Activated naive CD4-positive, alpha-beta T cell treated with anti-CD3 and anti-CD28 coated beads, Interleukin-2, amount 50 U/mL, for 72 hours (primary cell): ENCODE data around the gene MAGOHB. TPM values are rescaled to one million over a fixed set of nuclear protein-coding genes. Genes with fewer than 3 reads are reported as not detected.
A peak's percentile ranks its signal among the peaks of the same experiment; 100 is the strongest.
"Not testable (repeated sequence)": the region's sequence is repeated elsewhere in the genome, so short reads cannot be mapped to it uniquely, and the experiment has no call there.

Source experiments
- ATAC-seq, 2 donors: fragments of 150-1000 bp; cut with Tn5 transposase; 2 replicates each; pipeline ENCODE4 v1.10.0; 2021; ENCODE audit warnings: mild to moderate bottlenecking in 2 of 2, moderate library complexity in 2 of 2
- DNase-seq, 2 donors: peaks; one replicate each; pipeline ENCODE4 v3.0.0; 2021 to 2022; ENCODE audit warnings: low spot score in 2 of 2
- H3K27ac Mint-ChIP-seq, 2 donors: one replicate each; pipeline ENCODE4 v1.8.0; 2022; ENCODE audit warnings: mild to moderate bottlenecking in 2 of 2, mixed read lengths in 2 of 2
- H3K36me3 Mint-ChIP-seq, 2 donors: one replicate each; pipeline ENCODE4 v1.8.0; 2022; ENCODE audit warnings: mixed read lengths in 2 of 2
- H3K9me3 Mint-ChIP-seq, 2 donors: one replicate each; pipeline ENCODE4 v1.8.0; 2022; ENCODE audit warnings: mixed read lengths in 2 of 2
- total RNA-seq, 2 donors: library from RNA; stranded (reverse); gene quantifications; one replicate each; pipeline ENCODE4 v1.2.3, GENCODE V29; 2022

Gene MAGOHB
- total RNA-seq, 2 donors from 2014 or later = 54.8 to 60.7 TPM

DNA sequence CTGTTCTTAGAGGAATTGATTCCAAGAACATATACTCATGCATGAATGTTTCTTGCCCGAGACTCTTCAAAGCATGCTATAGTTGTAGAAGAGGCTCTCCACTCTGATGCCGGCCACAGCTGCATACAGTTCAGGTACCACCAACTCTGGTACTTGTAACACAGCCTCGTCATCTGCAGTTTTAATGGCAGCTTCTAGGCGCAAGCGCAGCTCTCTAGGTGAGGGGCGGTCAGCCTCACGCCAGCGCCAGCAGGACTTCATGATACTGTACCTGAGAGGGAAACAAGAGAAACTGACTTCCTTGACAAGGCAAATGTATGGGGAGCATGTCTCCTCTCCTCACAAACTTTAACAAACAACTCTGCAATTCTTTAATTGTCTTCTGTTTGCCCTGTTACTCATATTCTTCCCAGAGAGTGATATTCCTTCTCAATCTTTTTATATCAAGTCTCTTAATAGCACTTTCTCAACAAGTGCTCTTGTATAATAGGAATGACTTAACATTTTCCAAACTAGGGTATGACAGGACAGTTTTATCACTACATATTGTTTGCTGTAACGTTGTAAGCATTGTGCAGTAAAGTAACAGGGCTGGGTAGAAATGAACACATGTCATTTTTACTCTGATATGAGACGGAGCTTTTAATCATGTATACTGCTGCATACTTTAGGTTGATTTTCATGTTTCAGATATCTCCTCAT, 6.8 kb upstream of the MAGOHB start:
- no peak for DNase-seq
- H3K9me3 Mint-ChIP-seq = no peaks in the 10 kb centered on the region
- no peak for ATAC-seq
- H3K36me3 Mint-ChIP-seq = no peaks in the 10 kb centered on the region
- no peak overlapping the region for H3K27ac Mint-ChIP-seq

DNA sequence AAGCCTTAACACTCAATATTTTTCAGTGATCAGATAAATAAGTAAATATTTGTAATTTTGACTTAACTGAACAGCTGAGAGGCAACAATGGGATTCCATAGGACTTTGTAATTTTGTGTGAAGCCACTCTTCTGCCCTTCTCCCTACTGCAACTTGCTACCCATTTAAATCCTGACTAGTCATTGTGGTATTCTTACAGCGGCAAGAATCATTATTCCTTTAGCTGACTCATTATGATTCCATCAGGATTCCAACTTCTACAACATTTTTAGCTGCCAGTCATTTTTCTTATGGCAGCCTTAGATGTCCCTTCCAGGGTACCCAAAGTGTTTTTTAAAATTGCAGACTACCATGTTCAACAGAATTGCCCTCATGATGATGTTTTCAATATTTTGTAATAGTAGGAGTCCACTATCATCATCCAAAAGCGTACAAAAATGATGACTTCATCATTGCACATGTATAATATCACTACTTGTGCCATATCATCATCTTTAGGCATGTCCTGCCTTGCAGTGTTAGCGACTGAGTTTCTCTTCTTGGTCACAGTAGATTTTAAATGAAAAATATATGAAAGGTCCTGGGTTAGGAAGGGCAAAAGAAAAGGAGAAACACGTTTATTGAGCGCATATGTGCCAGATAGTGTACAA, 5.1 kb upstream of the MAGOHB start:
- DNase-seq (no peak), ATAC-seq (no peak)
- H3K27ac Mint-ChIP-seq = no peak overlapping the region
- H3K9me3 Mint-ChIP-seq = no peaks in the 10 kb centered on the region
- H3K36me3 Mint-ChIP-seq = peaks cover 1 to 2% of the 10 kb centered on the region in 2 donors

DNA sequence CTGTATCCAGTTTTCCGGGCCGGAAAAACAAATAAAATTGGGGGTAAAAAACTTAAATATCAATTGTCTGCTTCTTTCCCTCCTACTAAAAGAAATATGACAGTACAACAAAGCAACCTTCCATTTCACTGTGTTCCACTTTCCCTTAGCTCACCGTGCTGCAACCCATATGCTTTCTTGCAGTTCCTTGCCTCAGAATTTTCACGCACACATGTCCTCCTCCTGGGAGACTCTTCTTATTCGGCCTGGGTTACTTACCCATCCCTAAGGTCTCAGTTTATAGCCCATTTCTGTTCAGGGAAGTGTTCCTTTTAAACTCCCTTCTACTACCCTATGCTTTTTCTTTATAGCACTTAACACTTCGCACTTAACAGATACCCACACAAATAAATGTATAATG, 4.5 kb upstream of the MAGOHB start:
- no peak overlapping the region for H3K27ac Mint-ChIP-seq
- peaks cover 7 to 8% of the 10 kb centered on the region in 2 donors for H3K36me3 Mint-ChIP-seq
- H3K9me3 Mint-ChIP-seq = no peaks in the 10 kb centered on the region
- DNase-seq (no peak), ATAC-seq (no peak)

DNA sequence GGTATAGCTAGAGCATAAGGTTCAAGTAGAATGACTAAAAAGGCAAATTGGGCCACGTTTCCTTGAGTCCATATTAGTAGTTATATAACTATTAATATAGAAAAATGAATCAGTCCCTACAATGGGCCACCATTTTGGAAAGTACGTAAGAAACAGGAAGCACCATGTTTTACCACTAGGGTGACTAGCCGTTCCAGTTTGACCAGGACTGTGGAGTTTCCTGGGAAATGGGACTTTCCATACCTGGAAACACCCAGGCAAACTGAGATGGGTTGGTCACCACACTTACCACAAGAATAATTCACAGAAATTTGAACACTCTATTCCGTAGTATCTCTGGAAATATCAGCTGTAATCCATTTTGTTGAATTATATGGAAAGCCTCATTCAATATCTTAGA, 2.1 kb upstream of the MAGOHB start:
- DNase-seq = no peak
- Mint-ChIP-seq H3K36me3 (peaks cover 17 to 20% of the 10 kb centered on the region in 2 donors), H3K9me3 (no peaks in the 10 kb centered on the region), H3K27ac (no peak overlapping the region)
- no peak for ATAC-seq

DNA sequence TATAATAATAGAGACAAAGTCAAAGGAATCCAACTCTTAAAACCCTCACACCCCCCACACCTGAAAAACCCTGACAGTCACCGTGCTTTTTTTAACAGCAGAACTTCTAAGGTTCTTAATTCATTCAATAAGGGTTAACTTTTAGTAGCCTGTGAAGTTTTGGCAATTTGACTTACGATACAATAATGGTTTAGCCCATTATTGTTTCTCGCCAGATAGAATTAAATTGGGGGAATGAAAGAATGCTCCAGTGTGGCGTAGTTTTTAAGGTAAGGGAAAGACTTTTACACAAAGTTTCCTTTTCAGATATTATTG, 604 bp upstream of the MAGOHB start:
- DNase-seq (no peak), ATAC-seq (peak; percentile 39)

DNA sequence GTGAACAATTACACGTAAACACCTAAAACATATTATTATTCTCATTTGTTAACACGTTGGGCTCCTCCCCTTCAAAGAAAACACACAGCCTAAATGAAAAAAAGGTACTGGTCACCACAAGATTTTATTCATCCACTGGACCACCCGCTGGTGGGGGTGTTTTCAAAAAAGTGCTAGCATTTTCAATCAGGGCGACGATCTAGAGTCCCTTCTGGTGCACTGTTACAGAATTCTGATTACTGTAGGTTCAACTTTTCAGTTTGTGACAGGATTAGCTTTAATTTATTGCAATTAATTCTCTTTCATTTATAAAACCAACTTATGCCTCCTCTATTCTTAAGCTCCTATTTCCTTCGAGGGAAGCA, 443 bp downstream of the MAGOHB start:
- Mint-ChIP-seq H3K36me3 (peaks cover 20 to 23% of the 10 kb centered on the region in 2 donors), H3K9me3 (no peaks in the 10 kb centered on the region), H3K27ac (peak overlapping the region; percentile 99 to 100)
- ATAC-seq = peak; percentile 1 to 7
- peak in 1 of 2 donors; percentile 6 for DNase-seq

More for the DNA sequence above, 604 bp upstream of the MAGOHB start:
- peaks cover 20 to 23% of the 10 kb centered on the region in 2 donors for H3K36me3 Mint-ChIP-seq
- peak overlapping the region; percentile 99 to 100 for H3K27ac Mint-ChIP-seq
- no peaks in the 10 kb centered on the region for H3K9me3 Mint-ChIP-seq

DNA sequence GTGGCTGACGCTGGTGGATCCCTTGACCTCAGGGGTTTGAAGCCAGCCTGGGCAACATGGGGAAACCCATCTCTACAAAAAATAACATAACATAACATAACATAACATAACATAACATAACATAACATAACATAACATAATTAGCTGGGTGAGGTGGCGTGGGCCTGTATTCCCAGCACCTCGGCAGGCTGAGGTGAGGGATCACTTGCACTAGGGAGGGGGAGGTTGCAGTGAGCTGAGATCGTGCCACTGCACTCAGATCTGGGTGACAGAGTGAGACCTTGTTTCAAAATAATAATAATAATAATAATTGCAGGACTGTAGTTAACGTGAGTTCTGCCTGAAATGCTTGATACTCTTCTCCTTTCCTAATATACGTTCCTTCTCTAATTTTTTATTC, 1.3 kb downstream of the MAGOHB start:
- ATAC-seq (no peak), DNase-seq (no peak)
- Mint-ChIP-seq H3K27ac (peak overlapping the region; percentile 99 to 100), H3K36me3 (peaks cover 22 to 23% of the 10 kb centered on the region in 2 donors), H3K9me3 (no peaks in the 10 kb centered on the region)

DNA sequence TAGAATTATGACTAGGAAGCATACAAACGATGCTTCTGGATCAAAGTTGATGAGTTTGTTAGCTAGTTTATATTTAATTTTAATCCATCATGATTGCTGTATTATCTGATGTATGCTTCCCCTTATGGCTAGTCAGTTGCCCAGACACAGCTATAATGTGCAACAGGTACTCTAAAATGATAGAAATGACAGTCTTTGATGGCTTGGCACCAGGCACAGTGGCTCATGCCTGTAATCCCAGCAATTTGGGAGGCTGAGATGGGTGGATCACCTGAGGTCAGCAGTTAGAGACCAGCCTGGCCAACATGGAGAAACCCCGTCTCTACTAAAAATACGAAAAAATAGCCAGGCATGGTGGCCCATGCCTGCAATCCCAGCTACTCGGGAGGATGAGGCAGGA, 2.2 kb downstream of the MAGOHB start:
- Mint-ChIP-seq H3K27ac (peak overlapping the region in 1 of 2 donors; percentile 100), H3K36me3 (peaks cover 23 to 25% of the 10 kb centered on the region in 2 donors)
- H3K9me3 Mint-ChIP-seq, ATAC-seq, DNase-seq: not testable (repeated sequence)

DNA sequence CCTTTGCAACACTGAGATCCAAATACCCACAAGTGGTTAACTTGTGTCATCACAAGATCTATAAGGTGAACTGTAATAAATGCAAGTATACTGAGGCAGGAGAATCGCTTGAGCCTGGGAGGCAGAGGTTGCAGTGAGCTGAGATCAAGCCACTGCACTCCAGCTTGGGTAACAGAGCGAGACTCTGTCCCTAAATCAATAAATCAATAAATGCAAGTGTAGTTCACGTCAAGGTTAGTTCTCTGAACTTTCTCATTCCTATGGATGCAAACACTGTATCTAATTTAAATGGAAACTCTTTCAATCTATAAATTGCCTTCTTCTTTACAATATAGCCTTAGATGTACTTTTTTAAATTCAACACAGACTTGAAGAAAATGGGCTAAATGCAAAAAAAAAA, 3.2 kb downstream of the MAGOHB start:
- no peak for ATAC-seq
- Mint-ChIP-seq H3K9me3 (no peaks in the 10 kb centered on the region), H3K27ac (no peak overlapping the region), H3K36me3 (peaks cover 23 to 25% of the 10 kb centered on the region in 2 donors)
- DNase-seq = no peak

DNA sequence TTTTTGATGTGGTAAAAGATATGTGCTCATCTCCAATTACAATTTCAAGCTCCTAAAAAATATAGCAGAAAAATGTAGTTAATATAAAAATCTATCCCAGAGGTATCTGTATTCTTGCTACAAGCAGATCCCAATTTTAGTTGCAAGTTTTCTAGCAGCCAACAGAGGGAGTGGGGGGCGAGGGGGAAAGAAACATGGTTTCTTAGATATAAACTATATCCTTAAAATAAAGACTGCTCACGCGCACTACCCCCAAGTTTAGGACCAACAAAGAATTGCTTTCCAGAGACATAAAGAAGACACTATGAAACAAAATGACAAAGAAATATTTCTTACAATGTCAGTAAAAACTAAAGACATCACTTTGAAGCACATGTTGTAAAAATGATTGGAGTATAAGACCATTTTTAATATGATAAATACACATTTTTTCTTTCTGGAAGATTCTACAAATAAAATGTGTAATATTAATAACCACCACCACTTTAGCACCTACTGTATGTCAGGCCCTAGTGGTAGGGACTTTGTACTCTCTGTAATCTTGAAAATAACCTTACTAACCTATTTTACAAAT, 5.4 kb downstream of the MAGOHB start:
- H3K27ac Mint-ChIP-seq = no peak overlapping the region
- ATAC-seq (no peak), DNase-seq (no peak)
- H3K36me3 Mint-ChIP-seq = peaks cover 17 to 19% of the 10 kb centered on the region in 2 donors
- H3K9me3 Mint-ChIP-seq = no peaks in the 10 kb centered on the region

DNA sequence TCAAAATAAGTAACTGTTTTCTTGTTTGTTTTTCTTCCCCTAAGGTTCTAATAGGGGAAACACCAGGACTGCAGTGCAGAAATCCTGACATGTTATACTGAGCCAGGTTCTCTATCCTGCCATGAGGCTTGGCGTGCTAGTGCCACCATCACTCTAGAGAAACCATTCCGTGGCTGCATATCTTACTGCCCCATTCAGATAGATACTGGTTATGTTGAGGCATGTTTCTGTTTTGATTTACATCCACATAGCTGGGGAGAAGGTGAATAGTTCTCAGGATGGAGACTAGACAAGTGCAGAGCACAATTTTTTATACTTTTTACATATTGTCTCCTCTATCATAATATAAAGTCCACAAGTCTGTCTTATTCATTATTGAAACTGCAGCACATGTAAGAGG, 11.5 kb downstream of the MAGOHB start:
- DNase-seq = no peak
- Mint-ChIP-seq H3K9me3 (no peaks in the 10 kb centered on the region), H3K27ac (peak overlapping the region in 1 of 2 donors; percentile 44), H3K36me3 (peaks cover 4 to 13% of the 10 kb centered on the region in 2 donors)
- peak in 1 of 2 donors; percentile 51 for ATAC-seq

DNA sequence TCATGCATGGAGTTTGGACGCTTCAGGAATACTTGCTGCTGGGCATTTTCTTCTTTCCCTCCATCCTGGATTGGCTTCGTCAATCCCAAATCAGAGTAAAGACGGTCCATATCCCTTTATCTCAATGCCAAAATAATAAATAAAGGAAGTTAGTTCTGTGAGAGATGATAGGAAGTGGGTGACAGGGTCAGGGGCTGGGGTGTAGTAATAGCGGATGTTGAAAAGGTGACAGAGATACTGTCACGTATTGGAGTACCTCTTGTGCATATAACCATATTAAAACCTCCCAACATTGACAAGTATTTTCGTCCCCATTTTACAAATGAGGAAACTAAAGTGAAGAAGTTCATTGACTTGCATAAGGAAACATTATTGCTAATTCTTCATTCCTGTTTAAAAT, 12.4 kb downstream of the MAGOHB start:
- Mint-ChIP-seq H3K27ac (no peak overlapping the region), H3K9me3 (no peaks in the 10 kb centered on the region), H3K36me3 (peaks cover 4 to 21% of the 10 kb centered on the region in 2 donors)
- no peak for ATAC-seq
- no peak for DNase-seq

DNA sequence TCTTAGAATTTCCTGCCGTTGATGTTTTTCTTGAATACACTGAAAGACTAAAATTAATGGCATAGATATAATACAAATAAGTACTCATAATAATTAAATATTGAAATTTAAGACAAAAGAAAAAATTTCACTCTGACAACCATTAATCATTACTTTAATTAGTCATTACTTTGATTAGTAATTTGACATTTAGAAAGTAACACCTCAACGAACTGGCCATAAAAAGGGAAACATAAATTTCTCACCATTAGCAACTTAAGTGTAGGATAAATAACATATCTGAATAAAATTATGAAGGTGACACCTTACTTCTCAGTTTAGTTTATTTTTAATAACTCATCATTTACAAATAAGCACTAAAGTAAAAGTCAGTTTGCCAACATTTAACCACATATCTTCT, 17.5 kb downstream of the MAGOHB start:
- peaks cover 8 to 22% of the 10 kb centered on the region in 2 donors for H3K36me3 Mint-ChIP-seq
- DNase-seq (no peak), ATAC-seq (no peak)
- no peaks in the 10 kb centered on the region for H3K9me3 Mint-ChIP-seq
- no peak overlapping the region for H3K27ac Mint-ChIP-seq

DNA sequence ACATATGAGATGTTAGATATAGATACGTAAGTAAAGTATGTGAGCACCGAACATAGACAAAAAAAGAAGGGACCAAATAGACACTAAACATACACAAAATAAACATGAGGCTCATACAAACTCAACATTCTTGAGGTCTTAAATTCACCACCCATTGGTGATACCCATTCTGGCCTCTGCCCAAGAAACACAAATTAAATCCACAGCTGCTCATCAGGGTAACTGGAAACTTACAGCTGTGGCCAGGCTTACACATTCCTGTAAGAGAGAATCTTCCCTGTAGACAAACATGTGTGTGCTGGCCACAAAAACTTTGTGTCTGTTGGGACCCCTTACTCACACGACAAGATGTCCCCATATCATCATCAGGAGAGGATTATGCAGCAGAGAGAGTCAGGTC, 22.4 kb downstream of the MAGOHB start:
- ATAC-seq (no peak), DNase-seq (no peak)
- no peak overlapping the region for H3K27ac Mint-ChIP-seq
- H3K9me3 Mint-ChIP-seq = no peaks in the 10 kb centered on the region
- peaks cover 2 to 4% of the 10 kb centered on the region in 2 donors for H3K36me3 Mint-ChIP-seq

DNA sequence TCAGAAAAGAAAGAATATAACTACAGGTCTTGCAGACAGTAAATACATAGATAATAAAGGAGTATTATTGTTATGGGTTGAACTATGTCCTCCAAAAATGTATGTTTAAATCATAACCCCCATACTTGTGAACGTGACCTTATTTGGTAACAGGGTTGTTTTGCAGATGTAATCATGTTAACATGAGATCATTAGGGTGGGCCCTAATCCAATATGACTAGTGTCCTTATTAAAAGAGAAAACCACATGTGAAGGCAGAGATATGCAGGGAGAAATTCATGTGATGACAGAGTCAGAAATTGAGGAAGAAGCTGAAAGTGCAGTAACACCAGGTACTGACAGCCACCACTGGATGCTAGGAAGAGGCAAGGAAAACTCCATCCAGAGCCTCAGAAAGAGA, 29.0 kb downstream of the MAGOHB start:
- no peak for ATAC-seq
- no peak for DNase-seq
- peak overlapping the region in 1 of 2 donors; percentile 32 for H3K27ac Mint-ChIP-seq

DNA sequence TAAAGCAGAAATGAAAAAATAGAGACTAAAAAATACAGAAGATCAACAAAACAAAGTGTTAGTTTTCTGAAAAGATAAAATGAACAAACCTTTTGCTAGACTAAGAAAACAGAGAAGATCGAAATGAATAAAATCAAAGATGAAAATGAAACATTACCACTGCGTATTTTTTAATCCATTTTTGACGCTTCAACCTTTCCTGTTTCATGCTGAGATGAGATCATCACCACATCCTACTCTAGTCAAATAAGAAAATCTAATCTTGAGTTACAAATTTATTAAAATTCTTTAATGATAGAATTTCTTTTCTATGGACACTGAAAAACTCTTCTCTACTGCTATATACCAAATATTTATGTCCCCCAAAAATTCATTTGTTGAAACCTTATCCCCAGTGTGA, 30.7 kb downstream of the MAGOHB start:
- H3K36me3 Mint-ChIP-seq = peaks cover 18 to 23% of the 10 kb centered on the region in 2 donors
- DNase-seq (no peak), ATAC-seq (no peak)
- H3K27ac Mint-ChIP-seq = no peak overlapping the region
- no peaks in the 10 kb centered on the region for H3K9me3 Mint-ChIP-seq

More for the DNA sequence above, 29.0 kb downstream of the MAGOHB start:
- Mint-ChIP-seq H3K9me3 (no peaks in the 10 kb centered on the region), H3K36me3 (peaks cover 18 to 23% of the 10 kb centered on the region in 2 donors)

DNA sequence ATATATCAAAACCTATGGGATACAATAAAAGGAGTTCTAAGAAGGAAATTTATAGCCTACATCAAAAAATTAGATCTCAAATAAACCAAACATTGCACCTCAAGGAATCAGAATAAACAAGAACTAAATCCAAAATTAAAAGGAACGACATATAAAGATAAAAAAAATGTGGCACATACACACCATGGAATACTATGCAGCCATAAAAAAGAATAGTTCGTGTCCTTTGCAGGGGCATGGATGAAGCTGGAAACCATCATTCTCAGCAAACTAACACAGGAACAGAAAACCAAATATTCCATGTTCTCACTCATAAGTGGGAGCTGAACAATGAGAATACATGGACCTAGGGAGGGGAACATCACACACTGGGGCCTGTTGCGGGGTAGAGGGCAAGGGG, 31.3 kb downstream of the MAGOHB start:
- DNase-seq, H3K27ac Mint-ChIP-seq, ATAC-seq, H3K9me3 Mint-ChIP-seq: not testable (repeated sequence)
- peaks cover 18 to 23% of the 10 kb centered on the region in 2 donors for H3K36me3 Mint-ChIP-seq

DNA sequence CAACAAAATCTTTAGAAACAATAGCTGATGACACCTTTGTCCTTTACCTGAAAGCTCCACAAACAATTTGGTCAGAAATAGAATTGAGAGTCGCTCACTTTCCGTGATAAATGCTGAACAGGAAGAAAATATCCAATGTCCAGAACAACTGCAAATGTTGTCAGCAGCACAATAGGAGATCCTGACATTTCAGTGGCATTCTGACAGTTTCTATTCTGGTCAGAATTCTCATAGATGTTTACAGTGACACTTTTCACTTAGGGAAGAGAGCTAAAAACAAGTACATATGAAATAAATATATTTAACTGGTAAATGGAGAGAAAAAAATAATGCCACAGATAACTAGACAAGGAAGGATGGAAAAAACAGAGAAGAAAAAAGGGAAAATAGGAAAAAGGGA, 39.1 kb downstream of the MAGOHB start:
- Mint-ChIP-seq H3K27ac (no peak overlapping the region), H3K9me3 (no peaks in the 10 kb centered on the region), H3K36me3 (no peaks in the 10 kb centered on the region)
- DNase-seq = no peak
- no peak for ATAC-seq
